GM18951 (cell line): ENCODE data around the gene NDUFAF7.
A peak's percentile ranks its signal among the peaks of the same experiment; 100 is the strongest.

Source experiments
- POLR2A ChIP-seq: IDR thresholded peaks from 4 replicates; pipeline ENCODE4 v1.6.1; 2011; ENCODE audit warnings: mild to moderate bottlenecking; ENCODE audit not compliant: insufficient read length, insufficient read depth; ENCODE audit errors: extremely low read depth
- in situ Hi-C: fragments of 300-500 bp; cut with MboI; formaldehyde crosslinking; loops from one replicate; pipeline ENCODE4 v1.12.0; 2022; ENCODE audit warnings: low sequenced_read_pairs, mixed read lengths, inconsistent platforms; ENCODE audit not compliant: unreplicated experiment

The NDUFAF7 gene, protein sequence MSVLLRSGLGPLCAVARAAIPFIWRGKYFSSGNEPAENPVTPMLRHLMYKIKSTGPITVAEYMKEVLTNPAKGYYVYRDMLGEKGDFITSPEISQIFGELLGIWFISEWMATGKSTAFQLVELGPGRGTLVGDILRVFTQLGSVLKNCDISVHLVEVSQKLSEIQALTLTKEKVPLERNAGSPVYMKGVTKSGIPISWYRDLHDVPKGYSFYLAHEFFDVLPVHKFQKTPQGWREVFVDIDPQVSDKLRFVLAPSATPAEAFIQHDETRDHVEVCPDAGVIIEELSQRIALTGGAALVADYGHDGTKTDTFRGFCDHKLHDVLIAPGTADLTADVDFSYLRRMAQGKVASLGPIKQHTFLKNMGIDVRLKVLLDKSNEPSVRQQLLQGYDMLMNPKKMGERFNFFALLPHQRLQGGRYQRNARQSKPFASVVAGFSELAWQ

DNA sequence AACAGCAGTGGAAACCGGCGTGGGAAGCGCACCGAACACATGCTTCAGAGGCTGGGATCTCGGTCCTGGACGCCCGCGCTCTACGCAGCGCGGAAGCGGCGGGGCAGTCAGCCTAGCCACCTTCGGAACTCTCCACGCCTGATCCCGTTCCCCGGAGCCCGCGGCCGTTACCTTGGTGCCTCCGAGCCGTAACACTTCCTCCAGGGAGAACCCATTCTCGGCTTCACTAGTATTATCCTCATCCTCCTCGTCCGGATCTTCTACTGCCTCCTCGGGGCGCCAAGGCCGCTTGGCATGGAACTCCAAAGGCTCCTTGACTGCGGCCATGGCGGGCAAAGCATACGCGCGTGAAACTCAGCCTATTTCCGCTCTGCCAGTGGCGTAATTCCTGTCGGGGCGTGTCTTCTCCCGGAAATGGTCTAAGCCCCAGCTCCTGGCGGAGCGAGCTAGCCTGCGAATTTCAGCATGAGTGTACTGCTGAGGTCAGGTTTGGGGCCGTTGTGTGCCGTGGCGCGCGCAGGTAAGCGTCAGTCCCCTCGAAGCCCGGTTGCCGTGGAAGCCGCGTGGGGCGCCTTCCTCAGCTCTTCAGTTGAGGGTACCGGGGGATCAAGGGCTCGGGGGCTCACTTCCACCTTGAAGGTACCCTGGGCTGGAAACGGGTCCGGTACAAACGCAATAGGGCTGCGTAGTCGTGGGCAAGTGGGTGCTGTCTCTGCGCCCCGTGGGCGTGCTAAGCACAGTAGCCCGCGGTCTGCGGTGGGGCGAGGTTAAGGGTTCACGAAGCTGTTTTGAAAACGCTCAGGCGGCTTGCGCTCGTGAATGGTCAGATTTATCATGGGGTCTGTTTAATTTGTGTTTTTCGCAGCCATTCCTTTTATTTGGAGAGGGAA is at the start of gene NDUFAF7, which contains the start of gene CEBPZ:
NDUFAF7 (plus strand) TSS at position 418 of the 890 bp plus-strand sequence; CDS start at position 466, 48 bp downstream.
CEBPZ (minus strand) TSS at position 356 of the 890 bp plus-strand sequence; CDS start at position 327, 29 bp downstream.
- in situ Hi-C loops: no loop called here

GRCh38 chr2:37181726-37182684 is 49.5 kb upstream of the NDUFAF7 start:
- in situ Hi-C loops: loop anchor here (25.0 kb wide), 1 partner anchor 705 kb away; no protein-coding TSS in a partner anchor
- TF ChIP-seq POLR2A: no peak

More for the DNA sequence above, at the start of gene NDUFAF7, which contains the start of gene CEBPZ:
- peak; percentile 94 for TF ChIP-seq POLR2A

GRCh38 chr2:37188570-37188969 is 42.9 kb upstream of the NDUFAF7 start, which contains the start of gene SULT6B1:
Gene SULT6B1, minus strand, starts transcription at chr2:37188670. Its CDS starts 30 bp downstream, at chr2:37188640.
- TF ChIP-seq POLR2A: no peak
- in situ Hi-C loops: loop anchor here (25.0 kb wide), 1 partner anchor 699 kb away; no protein-coding TSS in a partner anchor

- TF ChIP-seq POLR2A: no peak
- in situ Hi-C loops: loop anchor here (25.0 kb wide), 1 partner anchor 698 kb away; no protein-coding TSS in a partner anchor
These were observed 41.9 kb upstream of the NDUFAF7 start for GRCh38 chr2:37189452-37190153.

DNA sequence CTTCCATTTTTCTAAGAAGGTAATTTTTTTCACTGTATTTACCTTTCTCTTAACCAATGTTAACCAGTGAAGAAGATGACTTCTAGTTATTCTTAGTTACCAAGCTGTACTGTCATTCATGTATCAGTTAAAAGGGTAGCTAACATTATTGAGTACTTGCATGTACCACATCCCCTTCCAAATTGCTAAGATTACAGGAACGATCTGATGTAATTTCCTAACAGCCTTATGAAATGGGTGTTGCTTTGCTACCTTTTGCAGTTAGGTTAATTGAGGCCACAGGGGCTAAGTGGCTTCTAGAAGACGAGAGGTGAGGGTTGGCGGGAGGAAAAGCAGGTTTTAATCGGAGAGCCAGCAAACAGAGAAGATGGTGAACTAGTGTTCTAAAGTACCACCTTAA is 41.2 kb upstream of the NDUFAF7 start:
- in situ Hi-C loops: loop anchor here (25.0 kb wide), 1 partner anchor 697 kb away; no protein-coding TSS in a partner anchor
- no peak for TF ChIP-seq POLR2A

DNA sequence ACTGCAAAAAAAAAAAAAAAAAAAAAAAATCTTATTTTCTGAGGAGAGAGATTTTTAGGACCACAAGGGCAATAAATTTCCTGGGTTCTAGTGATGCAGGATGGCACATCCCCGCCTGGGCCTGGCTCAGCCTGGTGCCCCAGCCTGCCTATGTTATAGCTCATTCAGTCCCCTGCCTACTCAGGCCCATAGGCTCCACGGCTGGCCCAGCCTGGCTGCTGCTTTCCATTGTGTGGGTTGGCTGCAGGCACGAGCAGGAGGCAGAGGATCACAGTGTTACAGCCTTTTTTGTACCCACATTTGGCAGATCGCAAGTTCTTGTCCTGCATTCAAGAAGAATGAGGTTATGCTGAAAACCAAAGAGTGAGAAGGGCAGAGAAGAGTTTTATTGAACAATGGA is 40.2 kb upstream of the NDUFAF7 start:
- no peak for TF ChIP-seq POLR2A
- in situ Hi-C loops: loop anchor here (25.0 kb wide), 1 partner anchor 696 kb away; no protein-coding TSS in a partner anchor

DNA sequence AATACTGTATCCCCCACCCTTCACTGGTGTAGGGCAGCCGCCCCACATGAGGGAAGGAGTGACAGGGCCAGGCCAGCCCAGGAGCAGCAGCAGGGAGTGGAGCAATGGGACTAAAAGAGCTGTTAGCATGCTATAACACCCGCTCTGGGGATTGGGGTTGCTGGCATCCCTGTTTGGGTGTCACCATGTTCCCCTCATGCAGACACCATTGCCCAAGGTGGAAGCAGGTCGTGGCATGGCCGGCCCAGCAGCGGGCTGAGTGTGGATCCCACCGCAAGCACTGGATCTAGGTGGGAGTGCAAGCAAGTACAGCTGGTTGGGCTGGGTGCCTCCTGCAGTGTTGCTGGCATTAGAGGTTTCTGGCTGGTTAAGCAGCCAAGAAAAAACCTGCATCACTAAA is 39.7 kb upstream of the NDUFAF7 start:
- no peak for TF ChIP-seq POLR2A
- in situ Hi-C loops: loop anchor here (25.0 kb wide), 1 partner anchor 696 kb away; no protein-coding TSS in a partner anchor

DNA sequence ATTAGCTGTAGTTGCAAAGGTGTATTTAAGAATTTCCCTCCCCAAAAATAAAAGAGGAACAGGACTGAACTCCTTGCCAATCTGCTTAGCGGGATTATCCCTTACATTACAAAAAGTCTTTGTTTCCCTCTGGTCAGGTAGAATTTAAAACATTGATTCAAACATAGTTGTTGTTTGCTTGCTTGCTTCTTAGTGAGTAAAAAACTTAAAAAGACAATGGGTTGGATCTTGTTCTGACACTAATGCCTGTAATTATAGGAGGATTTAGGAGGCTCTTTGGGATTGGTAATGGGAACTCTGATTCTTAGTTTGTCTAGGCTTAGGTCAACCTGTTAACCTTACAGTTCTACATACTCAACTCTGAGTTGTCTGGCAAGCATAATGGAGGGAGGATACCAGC is 38.9 kb upstream of the NDUFAF7 start:
- in situ Hi-C loops: loop anchor here (25.0 kb wide), 1 partner anchor 695 kb away; no protein-coding TSS in a partner anchor

GRCh38 chr2:37195862-37196319 is 35.6 kb upstream of the NDUFAF7 start:
- in situ Hi-C loops: loop anchor here (25.0 kb wide), 1 partner anchor 691 kb away; no protein-coding TSS in a partner anchor

More for the DNA sequence above, 38.9 kb upstream of the NDUFAF7 start:
- no peak for TF ChIP-seq POLR2A

GRCh38 chr2:37196320-37197195 is 34.9 kb upstream of the NDUFAF7 start, which contains the start of gene CEBPZOS:
Gene CEBPZOS, plus strand, starts transcription at chr2:37196496. Its CDS starts 3,209 bp downstream, at chr2:37199705.
- in situ Hi-C loops: loop anchor here (25.0 kb wide), 1 partner anchor 691 kb away; no protein-coding TSS in a partner anchor
- TF ChIP-seq POLR2A: peak; percentile 89
